GM19240 (cell line): ENCODE results near the gene LRIG2.
"Not testable (repeated sequence)": the region's sequence is repeated elsewhere in the genome, so short reads cannot be mapped to it uniquely, and the experiment has no call there.

Source experiments
- DNase-seq: peaks from one replicate; pipeline ENCODE4 v3.0.0; 2011; ENCODE audit warnings: low spot score; ENCODE audit not compliant: insufficient read length

LRIG2 gene

GRCh38 chr1:113058941-113059706, 13.9 kb upstream of the LRIG2 start:
- no peak for DNase-seq

GRCh38 chr1:113063456-113063855, 9.5 kb upstream of the LRIG2 start:
- DNase-seq: not testable (repeated sequence)

- DNase-seq: no peak
These were observed 749 bp upstream of the LRIG2 start for GRCh38 chr1:113072141-113072756.

- no peak for DNase-seq
These were observed 517 bp downstream of the LRIG2 start for GRCh38 chr1:113073479-113073950.

- DNase-seq: no peak
These were observed 1.2 kb downstream of the LRIG2 start for GRCh38 chr1:113074237-113074636.

- not testable (repeated sequence) for DNase-seq
These were observed 5.0 kb downstream of the LRIG2 start for GRCh38 chr1:113077978-113078377.

- no peak for DNase-seq
These were observed 13.5 kb downstream of the LRIG2 start for GRCh38 chr1:113086541-113086940.

- DNase-seq: no peak
These were observed 16.0 kb downstream of the LRIG2 start for GRCh38 chr1:113088972-113089371.

GRCh38 chr1:113090051-113090450, 17.1 kb downstream of the LRIG2 start:
- no peak for DNase-seq

GRCh38 chr1:113091988-113092594, 19.1 kb downstream of the LRIG2 start:
- DNase-seq: no peak

GRCh38 chr1:113094506-113094905, 21.5 kb downstream of the LRIG2 start:
- no peak for DNase-seq

GRCh38 chr1:113095790-113096455, 22.9 kb downstream of the LRIG2 start:
- no peak for DNase-seq

GRCh38 chr1:113096493-113096892, 23.5 kb downstream of the LRIG2 start:
- no peak for DNase-seq

- no peak for DNase-seq
These were observed 28.6 kb downstream of the LRIG2 start for GRCh38 chr1:113101588-113101987.

GRCh38 chr1:113103048-113103447, 30.1 kb downstream of the LRIG2 start:
- no peak for DNase-seq

- no peak for DNase-seq
These were observed 31.0 kb downstream of the LRIG2 start for GRCh38 chr1:113103977-113104376.

- DNase-seq: no peak
These were observed 33.9 kb downstream of the LRIG2 start for GRCh38 chr1:113106910-113107309.

GRCh38 chr1:113109908-113110554, 37.0 kb downstream of the LRIG2 start:
- DNase-seq: no peak

- no peak for DNase-seq
These were observed 45.3 kb downstream of the LRIG2 start for GRCh38 chr1:113118266-113118665.

GRCh38 chr1:113123737-113124136, 50.7 kb downstream of the LRIG2 start:
- DNase-seq: no peak

GRCh38 chr1:113124366-113124765, 51.4 kb downstream of the LRIG2 start:
- DNase-seq: no peak
